ENCODE results near the gene UBE3C. TPM values are rescaled to one million over a fixed set of nuclear protein-coding genes. Genes with fewer than 3 reads are reported as not detected.

Gene UBE3C
- total and polyA plus RNA-seq, 2 of the 13 experiments (the other 11 are each of a cell fraction or from before 2014, with no cell fraction given) = 27.0 to 48.2 TPM

DNA sequence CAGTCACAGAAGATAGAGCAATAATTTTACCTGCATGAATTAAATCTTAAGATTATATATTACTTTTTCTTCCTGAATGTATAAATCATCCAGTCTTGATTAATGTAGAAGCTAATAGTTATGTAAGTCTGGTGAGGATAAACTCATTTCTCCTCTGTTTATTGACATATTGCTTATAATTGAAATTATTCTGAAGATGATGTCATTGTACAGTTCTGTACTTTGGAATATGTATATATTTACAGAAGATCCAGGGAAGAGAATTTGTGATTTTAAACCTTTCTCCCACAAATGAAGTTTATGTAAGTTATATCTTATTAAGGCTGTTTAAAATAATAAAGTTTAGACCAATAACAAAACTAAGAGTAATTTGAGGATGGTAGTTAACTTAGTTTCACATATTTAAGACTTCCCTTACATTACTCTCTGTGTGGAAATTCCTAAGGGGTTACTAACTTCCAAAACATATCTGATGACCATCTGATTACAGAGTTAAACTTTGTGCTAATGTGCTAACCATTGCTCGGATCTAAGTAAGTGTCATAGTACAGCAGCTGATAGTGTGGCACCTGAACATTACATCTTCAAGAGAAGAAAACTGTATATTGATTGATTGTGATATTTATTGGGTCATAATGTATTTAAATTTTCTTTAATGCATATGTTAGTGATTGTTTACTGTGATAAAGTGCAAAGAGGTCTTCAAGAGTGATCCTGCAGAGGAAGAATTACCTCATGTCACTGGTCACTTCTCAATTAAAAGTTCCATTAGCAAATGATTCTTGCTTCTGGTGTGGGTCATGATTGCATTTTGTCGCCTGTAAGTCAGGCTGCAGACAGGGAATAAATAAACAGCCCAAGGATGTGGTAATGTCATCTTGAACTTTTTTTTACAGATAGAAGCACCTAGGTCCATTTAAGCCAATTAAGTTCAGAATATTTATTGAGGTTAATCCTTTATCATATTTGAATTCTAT is 96.9 kb downstream of the UBE3C start:
- Histone ChIP-seq H3K79me2 (ENCODE audit: insufficient read depth, low read length) (no peaks in the 10 kb centered on the region), H3K27me3 (ENCODE audit: control insufficient read depth in 1 of 2, insufficient read depth in 2 of 2, low read length in 2 of 2) (no peaks in the 10 kb centered on the region), H2AFZ (ENCODE audit: low read length) (no peak overlapping the region), H3K4me3 (replicated peaks in 1 of 3; ENCODE audit: insufficient read depth in 1 of 3, low read depth in 2 of 3, low read length in 3 of 3) (no peak overlapping the region), H3K9ac (ENCODE audit: insufficient read depth, low read depth, low read length) (no peak overlapping the region), H3K27ac (ENCODE audit: extremely low read length, insufficient read depth, low read length) (no peak overlapping the region), H4K20me1 (ENCODE audit: insufficient read depth, low read length) (0 out of 2 replicates have a peak, but pooled peaks cover 2% of the 10 kb centered on the region), H3K4me2 (ENCODE audit: low read depth, low read length) (no peak overlapping the region), H3K9me3 (ENCODE audit: low read length) (no peaks in the 10 kb centered on the region), H3K4me1 (ENCODE audit: insufficient read depth, low read length) (0 out of 2 replicates have a peak, but pooled peaks cover 19% of the 10 kb centered on the region), H3K36me3 (replicated peaks in 1 of 2; ENCODE audit: control insufficient read depth in 1 of 2, insufficient read depth in 2 of 2, low read length in 2 of 2) (peaks cover 8 to 58% of the 10 kb centered on the region in 2 experiments)
- WGBS (ENCODE audit: low lambda C conversion rate) = 60% methylated on average over 2 of the region's 2 CpGs
- CTCF ChIA-PET (ENCODE audit: low intra/inter-chr PET ratio, low total read pairs) = no interaction called here
- TSS peak; percentile 16 for BruUV-seq (replicated peaks)
- in situ Hi-C loops (cut with HindIII; ENCODE audit: extremely low pct_ligation_motif_present, low pct_unique_long_range_greater_than_20kb) = no loop called here
- peak; percentile 16 for DNase-seq (ENCODE audit: low spot score)
- no peak for FAIRE-seq
- TF ChIP-seq ZNF232 (CRISPR knock-in tag; IDR thresholded peaks at IDR 0.05; ENCODE audit: borderline replicate concordance) (no peak), FOXJ3 (CRISPR knock-in tag; IDR thresholded peaks at IDR 0.05; ENCODE audit: borderline replicate concordance) (no peak), FOXO4 (CRISPR knock-in tag; conservative IDR thresholded peaks at IDR 0.05) (no peak), MEF2D (CRISPR knock-in tag; IDR thresholded peaks at IDR 0.05) (no peak), ZNF547 (CRISPR knock-in tag; IDR thresholded peaks at IDR 0.05) (no peak), ATF7 (IDR thresholded peaks at IDR 0.05) (peak; percentile 88), ATF7 (CRISPR knock-in tag; IDR thresholded peaks at IDR 0.05) (no peak), CTCF (CRISPR knock-in tag; IDR thresholded peaks at IDR 0.05) (no peak), HNF4A (CRISPR knock-in tag; IDR thresholded peaks at IDR 0.05) (0 out of 2 replicates have a peak, but pooled peaks have one; percentile 11), ZSCAN22 (CRISPR knock-in tag; IDR thresholded peaks at IDR 0.05) (no peak)
- intact Hi-C loops (cut with micrococcal nuclease; ENCODE audit: unreplicated experiment) = no loop called here
- POLR2A ChIA-PET = no interaction called here
- no peak; the same call in 2 of the 3 replicates for ATAC-seq

Measured in HepG2 (cell line).